NCI-H2227 (cell line): ENCODE results near the gene ZXDC.

Experiments
- DNase-seq: peaks from one replicate; lab custom pipeline; 2025; ENCODE audit not compliant: unreplicated experiment; lab: John Stamatoyannopoulos, UW

Gene ZXDC

DNA sequence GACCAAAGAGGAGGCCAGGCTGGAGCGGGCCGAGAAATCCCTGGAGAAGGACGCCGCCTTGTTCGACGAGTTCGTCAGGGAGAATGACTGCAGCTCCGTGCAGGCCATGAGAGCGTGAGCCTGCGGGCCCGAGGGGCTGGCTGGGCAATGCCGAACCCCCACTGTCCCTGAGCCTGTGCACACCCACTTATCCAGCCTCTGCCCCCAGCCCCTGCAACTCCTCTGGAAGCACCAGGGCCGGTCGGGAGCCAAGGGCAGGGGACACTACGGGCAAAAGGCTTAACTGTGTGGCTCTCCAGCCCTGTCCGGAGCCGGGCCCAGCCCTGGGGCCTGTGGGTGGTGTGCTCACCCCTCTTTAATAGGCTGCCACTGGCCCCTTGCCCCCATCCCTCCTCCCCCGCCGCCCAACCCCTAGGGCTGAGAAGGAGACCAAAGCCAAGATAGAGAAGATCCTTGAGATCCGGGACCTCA, 57.0 kb downstream of the ZXDC start:
- DNase-seq: no peak

DNA sequence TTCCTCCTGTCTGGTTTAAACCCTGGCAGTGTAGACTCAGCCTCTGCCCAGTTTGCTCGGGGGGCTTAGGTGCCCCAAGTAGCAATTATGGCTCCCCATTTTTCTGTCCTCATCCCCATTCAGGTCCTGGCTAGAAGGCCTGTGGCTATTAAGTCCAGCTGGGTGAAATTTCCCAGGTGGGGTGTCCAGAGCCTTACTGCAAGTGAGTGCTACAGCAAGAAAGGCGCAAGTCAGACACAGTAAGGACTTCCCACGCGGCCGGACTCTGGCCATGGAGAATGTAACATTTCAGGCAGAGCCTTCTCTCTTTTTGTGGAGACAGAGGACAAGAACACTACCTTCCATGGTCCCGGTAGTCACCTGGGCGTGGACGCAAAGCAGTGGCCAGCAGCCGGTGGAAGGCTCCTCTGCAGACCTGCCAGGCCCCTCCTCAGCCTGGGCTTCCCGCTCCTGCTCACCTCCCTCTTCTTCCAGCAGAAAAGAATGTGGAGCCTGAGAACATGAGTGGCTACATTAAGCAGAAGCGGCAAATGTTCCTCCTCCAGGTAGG, 57.6 kb downstream of the ZXDC start:
- no peak for DNase-seq

DNA sequence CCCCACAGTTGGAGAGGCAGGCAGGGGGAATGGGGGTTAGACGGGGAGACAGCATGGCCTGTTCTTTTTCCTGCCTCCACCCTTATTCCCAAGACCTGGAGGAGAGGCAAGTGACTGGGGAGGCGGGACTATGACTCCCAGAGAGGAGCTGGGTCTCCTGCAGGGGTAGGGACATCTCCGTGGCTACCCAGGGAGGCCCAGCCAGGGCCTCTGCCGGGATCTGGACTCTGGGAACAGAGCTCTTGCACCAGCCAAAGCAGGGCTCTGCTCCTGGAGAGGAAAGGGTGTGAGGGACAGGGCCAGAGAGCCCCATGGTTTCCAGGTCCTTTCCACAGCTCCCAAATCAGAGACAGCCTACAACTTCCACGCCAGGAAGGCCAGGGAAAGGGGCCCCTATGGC, 58.2 kb downstream of the ZXDC start:
- DNase-seq: no peak

DNA sequence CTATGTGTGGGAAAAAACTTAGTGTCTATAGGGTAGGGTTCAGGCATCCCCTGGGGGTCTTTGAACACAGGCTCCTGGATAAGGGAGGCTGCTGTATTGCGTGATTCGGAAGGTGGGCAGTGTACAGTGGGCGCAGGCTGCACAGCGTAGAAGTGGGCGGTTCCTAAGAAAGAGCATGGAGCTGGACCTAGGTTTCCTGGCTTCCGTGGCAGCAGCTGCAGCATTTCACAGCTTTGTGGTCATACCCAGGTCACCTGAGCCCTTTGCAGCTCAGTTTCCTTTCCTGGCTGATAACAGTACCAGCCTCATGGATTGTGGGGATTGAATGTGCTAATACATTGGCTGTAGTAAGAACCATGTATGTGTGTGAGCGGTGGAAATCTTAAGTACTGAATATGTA, 58.7 kb downstream of the ZXDC start:
- DNase-seq: no peak

DNA sequence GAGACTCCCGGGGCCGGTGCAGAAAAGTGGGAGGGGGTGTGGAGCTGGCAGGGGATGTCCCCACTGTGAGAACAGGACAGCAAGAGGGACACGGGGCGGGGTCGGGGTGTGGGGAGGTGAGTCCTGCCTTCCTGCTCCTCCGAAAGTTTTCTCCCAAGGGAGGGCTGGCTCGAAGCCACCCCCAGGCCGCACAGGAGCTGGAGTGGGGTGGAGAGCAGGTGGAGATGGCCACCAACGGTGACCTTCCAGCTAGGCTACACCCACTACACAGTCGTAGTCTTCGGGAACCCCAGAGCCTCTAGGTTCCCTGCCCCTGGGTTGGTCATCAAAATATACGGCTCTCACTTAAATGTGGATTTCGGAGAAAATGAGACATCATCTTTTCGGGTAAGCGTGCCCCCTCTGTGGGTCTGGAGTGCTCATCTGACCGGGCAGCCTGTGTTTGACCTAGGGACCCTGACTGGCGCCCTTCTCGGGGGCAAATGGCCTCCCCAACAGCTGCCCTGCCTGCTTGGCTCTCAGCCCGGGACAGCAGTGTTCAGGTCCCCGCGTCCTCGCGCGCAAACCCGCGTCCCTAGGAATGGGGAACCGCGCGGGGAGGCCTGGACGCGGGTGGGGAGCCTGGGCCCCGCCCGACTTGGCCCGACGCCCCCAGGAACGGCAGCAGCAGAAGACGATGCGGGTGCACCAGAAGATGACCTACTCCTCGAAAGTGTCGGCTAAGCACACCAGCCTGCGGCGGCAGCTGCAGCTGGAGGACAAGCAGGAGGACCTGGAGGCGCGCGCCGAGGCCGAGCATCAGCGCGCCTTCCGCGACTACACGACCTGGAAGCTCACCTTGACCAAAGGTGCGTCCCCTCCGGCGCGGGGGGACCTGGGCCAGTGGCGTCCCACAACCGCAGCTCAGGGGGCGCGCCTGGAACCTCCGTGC, 59.8 kb downstream of the ZXDC start:
- DNase-seq: no peak

DNA sequence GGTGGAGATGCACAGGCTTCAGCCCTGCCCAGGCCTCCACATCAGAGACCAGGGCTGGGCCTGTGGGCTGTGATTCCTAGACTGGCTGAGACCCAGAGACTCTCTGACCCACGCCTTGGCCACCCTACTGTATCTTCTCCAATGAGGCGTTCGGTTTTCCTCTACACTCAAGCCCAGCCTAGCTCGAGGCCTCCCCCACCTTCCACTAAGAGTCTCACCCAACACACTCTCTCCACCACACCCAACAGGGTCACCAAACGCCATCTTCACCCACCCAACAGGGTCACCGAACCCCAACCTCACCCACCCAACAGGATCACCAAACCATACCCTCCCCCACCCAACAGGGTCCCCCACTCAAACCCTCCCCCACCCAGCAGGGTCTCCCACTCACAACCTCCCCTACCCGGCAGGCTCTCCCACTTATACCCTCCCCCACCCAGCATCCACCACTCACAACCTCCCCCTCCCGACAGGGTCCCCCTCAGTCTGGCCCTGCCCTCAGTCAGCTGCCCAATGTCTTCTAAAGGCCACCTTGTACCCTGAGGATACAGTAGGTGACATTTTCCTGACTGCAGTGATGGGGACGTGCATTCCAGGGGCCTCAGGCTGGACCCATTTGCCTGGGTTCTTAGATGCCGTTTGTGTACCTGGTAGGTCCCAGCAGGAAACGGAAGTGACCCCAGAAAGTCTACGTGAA, 60.6 kb downstream of the ZXDC start:
- no peak for DNase-seq

DNA sequence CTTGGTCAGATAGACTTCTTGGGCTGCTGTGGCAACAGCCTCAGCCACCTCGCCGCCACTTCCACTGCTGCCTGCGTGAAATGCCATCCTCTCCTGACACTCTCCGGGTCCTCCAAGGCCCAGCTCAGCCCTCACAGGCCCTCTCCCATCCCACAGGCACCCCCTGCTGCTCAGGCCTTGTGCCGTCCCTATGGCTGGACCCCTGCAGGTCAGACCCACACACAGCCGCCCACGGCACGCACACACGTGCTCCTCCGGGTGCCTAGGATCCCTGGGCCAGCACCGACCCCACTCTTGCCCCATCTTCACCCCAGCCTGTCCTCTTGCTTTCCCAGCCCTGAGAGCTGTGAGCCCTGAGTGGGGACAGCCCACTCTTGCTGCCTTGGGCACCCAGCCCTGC, 61.3 kb downstream of the ZXDC start:
- DNase-seq: no peak

DNA sequence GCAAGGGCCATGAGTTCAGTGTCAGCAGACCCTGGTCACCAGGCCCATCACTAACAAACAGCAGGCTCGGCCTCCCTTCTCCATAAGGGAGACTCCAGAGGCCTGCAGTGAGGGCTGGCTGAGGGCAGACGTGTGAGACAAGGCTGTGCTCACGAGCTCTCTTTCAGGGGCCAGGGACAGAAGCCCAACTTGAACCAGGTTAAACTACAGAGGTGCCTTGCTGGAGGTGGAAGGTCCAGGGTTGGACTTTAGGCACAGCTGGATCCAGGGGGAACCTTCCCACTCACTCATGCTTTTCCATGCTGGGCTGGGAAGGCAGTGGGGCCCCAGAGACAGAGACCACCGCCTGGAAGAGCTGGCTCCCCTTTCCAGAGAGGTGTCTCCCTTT, 62.0 kb downstream of the ZXDC start:
- no peak for DNase-seq

DNA sequence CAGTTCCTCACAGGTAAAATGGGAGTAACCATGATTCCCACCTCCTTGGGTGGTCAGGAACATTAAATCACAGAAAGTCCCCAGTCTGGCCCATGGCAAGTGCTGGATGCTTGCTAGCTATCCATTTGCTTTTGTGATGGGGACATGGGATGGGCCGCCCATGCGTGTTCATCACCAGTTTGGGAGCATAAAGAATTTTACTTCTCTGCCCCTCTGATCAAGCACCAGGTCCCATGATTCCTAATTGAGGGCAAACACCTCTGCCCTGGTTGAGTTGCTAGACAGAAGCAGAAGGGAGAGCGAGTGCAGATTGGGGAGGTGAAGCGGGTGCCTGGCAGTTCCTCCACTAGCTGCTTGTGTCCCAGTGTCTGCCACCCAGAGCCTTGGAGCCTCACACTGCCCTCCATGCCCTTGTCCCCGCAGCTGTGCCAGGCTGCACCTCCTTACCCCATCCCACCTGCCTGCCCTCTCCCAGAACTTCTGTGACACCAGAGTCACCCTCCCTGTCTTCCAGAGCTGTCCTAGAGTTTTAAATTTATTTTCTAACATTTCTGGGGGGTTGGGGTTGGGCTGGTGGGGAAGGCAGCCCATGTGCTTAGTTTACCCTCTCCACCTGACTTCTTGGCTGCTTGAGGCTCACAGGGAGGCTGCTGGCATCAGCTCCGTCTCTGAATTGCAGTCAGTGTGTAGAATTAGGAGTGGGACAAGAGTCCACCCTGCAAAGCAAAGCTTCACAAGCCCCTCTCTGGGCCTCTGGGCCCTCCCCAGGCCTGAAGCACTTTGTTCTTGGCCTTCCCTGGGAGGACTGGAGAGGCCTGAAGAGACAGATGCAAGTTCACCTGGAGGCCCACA, 62.6 kb downstream of the ZXDC start:
- no peak for DNase-seq

DNA sequence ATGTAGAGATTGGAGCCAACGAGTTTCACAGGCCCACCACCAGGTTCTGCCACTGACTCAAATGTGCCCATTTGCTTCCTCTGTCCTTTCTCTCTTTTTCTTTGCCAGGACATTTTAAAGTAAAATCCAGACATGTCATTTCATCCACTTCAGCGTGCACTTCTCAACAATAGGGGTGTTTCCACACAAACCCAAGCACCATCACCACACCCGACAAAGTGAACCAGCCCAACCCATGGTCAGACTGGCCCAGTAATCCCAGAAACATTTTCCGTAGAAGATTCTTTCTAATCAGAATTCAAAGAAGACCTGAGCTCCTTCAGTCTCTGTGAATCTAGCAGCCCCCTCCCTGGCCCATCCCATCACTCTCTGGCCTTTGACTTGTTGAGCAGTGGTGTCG, 67.6 kb downstream of the ZXDC start:
- DNase-seq: no peak

DNA sequence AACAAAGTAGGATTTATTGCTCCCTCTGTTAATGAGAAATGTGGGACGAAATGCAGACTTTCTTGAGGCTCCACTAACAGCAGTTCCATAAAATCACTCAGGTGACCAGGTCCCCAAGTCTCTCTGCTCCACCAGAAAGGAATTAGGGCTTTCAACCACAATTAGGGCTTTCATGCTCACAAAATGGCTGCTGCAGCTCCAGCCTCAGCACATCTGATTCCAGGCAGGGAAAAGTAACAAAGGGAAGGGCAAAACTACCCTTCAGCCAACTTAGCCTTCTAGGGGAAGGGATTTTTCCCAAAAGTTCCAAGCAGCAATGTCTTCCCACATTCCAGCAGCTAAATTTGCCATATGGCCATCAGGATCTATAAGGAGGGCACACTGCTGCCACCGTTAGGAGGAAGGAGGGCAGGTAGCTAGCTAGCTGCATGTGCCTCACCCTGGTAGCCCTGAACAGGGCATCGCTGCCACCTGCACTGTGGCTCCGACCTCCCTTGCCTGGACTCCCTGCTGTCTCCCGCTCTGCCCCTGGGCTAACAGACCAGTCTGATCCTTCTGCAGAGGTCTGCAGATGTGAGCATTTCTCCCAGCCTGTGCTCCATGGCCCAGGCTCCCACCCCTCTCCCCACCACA, 68.2 kb downstream of the ZXDC start:
- no peak for DNase-seq

DNA sequence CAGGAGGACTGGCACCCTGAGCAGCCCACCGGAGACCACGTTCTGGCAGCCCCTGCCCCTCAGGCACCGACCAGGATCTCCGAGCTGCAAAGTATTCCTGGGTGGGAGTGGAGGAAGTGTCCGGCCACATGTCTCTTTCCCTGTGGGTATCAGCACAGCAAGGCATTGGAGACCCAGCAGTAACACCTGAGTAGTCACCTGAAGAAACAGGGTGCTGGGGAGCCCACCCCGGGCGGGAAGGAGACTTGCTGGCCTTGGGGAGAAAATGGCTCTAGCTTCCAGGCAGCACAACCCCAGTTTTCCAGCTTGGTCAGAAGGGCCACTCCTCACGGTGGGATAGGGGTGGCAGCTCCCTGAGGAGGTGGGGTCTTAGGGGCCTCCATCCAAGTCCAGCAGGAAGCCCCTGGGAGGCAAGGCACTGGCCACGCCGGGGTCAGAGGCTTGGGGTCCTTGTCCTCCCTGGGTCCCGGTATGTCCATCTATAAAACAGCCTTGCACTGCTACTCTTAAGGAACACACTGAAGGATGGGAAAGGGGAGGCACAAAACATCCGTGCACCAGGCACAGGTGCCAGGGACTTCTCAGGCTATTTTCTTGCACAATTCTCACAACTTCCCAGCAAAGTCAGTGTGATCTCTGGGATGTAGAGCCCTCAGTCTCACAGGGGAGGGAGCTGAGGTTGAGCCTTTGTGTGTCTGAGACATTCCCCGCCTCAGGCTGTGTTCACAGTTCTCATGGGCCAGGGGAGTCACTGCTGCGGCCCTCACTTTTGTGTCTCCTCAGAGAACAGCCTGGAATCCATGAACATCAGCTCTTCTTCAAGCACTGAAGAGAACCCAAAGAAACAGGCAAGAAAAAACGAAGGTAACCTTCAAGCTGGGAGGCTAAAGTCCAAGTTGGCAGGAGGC, 69.0 kb downstream of the ZXDC start:
- DNase-seq: no peak

DNA sequence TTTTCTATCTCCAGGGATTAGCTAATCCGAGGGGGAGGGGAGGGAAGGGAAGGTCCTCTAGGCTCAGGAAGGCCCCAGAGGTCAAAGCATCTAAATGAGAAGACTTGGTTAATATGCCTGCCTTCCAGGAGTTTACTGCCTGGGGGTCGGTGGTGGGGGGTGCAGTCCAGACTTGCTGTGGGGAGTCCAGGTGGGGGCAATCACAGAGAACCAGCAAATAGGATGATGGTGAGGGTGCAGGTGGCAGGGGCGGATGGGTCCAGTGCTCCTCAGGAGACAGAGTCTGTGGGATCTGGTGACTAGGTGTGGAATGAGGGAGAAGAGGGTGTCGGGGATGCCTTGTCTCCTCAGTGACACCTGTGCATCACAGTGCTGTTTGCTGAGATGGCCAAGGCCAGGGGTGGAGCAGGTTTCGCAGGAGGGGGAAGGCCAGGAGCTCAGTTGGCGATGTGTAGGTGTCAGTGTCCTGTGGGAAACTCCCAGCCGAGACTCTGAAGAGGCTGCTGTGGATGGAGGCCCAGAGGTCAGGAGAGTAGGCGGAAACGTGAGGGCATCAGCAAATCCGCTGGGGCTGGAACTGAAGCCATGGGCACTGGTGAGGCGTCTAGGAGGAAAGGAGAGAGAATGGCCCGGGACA, 72.9 kb downstream of the ZXDC start:
- DNase-seq: no peak

DNA sequence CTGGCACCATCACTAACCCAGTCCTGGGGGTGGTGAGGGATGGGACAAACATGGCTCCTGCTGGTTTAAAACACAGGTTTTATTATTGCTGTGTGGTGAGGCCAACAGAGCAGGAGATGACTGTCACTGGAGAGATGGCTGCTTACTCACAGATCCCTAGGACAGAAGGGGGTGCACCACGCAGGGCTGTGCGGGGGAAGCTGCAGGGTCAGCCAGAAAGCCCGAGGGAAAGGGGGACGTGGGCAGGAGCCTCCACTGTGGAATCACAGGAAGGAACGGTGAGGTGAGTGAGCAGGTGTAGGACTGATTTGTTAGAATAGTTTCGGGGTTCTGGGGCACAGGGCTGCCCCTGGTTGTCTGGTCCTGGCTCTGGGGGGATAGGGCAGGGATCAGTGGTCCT, 73.5 kb downstream of the ZXDC start:
- DNase-seq: no peak

DNA sequence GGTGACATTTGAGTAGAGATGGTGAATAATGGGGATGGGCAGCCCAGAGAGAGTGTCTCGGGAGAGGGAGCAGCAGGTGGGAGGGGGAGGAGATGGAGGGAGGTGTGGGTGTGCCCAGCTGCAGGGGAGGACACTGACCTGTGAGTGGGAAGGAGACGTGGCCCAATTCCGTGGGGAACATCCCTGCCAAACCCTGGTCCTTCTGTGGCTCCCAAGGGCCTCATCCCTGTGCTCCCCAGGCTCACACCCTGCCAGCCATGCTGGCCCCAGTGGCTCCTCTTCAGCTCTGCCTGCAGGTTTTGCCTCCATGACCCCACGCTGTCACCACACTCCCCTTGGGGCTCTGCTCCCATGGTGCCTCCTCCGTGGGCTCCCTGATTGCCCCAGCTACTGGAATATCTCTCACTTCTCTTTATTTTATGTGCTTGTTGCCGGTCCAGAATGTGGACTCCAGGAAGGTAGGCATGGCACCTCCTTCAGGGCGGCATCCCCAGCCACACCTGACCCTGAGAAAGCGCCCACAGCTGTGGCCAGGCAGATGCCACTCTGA, 74.0 kb downstream of the ZXDC start:
- no peak for DNase-seq

DNA sequence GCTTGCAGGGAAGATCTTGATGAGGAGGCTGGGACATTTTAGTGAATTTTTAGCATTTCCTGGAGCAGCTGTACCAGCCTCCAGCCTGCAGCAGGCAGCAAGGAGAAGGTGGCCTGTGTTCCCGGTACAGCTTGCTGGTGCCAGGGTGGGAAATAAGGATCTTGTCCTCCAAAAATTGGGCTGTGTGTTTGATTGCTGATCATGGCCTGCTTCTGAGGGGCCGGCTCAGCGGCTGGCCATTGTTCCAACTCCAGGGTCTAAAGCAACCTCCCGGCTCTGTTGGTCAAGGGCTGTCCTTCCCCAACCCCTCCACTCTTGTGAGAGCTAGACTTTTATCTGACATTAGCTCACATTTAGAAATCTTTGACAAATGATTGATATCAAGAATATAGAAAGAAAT, 75.9 kb downstream of the ZXDC start:
- DNase-seq: no peak

DNA sequence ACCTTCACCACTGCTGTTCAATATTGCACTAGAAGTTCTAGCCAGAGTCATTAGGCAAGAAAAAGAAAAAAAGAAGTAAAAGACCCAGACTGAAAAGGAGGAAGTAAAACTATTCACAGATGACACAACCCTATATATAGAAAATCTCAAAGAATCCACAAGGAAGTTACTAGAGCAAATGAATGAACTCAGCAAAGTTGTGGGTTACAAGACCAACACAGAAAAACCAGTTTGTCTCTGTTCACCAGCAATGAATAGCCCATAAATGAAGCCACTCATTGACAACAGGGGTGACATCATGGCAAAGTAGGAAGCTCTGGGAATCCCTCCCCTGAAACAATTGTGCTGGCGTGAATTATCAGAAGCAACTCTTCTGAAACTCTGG, 76.3 kb downstream of the ZXDC start:
- DNase-seq: no peak

DNA sequence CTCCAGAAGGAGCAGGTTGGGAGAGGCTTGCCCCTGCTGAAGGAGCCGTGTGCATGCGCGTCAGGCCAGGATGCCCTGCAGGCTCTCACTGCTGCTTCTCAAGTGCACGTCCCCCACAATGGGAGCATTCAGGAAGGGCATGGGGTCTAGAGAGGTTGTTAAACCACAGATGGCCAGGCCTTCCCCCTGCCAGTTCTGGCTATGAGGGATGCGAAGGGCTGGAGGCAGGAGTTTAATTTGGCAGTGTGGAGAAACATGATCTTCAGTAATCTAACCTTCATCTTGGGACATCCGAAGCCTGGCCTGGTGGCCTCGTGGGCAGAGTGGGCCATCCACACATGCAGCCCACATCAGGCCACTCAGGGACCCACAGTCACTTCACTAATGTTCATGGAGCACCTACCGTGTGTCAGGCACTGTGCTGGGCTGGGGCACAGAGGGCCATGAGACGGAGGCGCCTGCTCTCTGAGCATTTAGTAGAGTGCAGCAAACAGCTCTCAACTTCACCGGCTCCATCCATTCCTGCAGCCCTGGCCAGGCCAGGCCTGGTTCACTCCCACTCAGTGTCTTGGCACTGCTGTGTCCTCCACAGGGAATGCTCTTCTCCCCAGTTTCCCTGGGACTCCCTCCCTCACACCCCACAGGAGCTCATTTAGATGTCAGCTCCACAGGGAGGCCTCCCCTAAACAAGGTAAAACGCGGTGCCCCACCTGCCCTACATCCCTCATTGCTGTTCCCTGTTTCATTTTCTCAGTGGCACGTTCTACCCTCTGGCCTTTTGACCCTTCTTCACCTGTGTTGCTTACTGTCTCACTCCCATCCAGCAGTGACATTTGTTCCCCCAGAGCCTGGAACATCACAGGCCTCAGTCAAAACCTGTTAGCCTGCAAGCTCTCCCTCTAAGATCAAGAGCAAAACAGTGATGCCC, 77.0 kb downstream of the ZXDC start:
- DNase-seq: no peak
